Endothelial cell of umbilical vein (primary cell): ENCODE measurements around the gene C14orf93. TPM values are rescaled to one million over a fixed set of nuclear protein-coding genes. Genes with fewer than 3 reads are reported as not detected.

Source experiments
- BruUV-seq: library from RNA; stranded (reverse); fragments of 400-500 nt; replicated peaks from 2 replicates; lab custom pipeline; 2021; lab: Mats Ljungman, UMichigan
- CTCF ChIA-PET: fragments of 300-600, 350-600 bp; sonication (Branson Sonifier 250); formaldehyde crosslinking; loops from one replicate; lab custom pipeline; 2021; ENCODE audit warnings: antibody characterized with exemption, inconsistent platforms; lab: Charles Lee
- POLR2A ChIA-PET: fragments of 300-600, 350-600 bp; sonication (Branson Sonifier 250); formaldehyde crosslinking; loops from one replicate; lab custom pipeline; 2021; ENCODE audit warnings: antibody characterized with exemption, inconsistent platforms; lab: Charles Lee
- DNase-seq: peaks from one replicate; pipeline ENCODE4 v3.0.0-alpha.2; 2011; ENCODE audit warnings: low read depth, low spot score
- FAIRE-seq: peaks from 2 replicates; lab custom pipeline; 2011; peaks lifted over from hg19 to GRCh38; lab: Jason Lieb, UNC
- H2AFZ ChIP-seq: 2 replicates; pipeline ENCODE4 v1.6.0; 2012; ENCODE audit warnings: low read depth, low read length, control low read depth, inconsistent platforms
- H3K27ac ChIP-seq: 2 replicates; pipeline ENCODE4 v1.5.1; 2011; ENCODE audit warnings: low read depth, mild to moderate bottlenecking, control low read depth, low read length, moderate library complexity; ENCODE audit not compliant: insufficient read depth
- H3K27me3 ChIP-seq, 2 experiments: 2 replicates each; pipeline versions ENCODE4 v1.6.0 to v1.6.1; 2011; ENCODE audit warnings: low read length in 2 of 2, mixed read lengths in 1 of 2; ENCODE audit not compliant: control insufficient read depth in 2 of 2, insufficient read depth in 2 of 2
- H3K36me3 ChIP-seq, 2 experiments: 2 replicates in 1 of 2; 3 replicates in 1 of 2; pipeline ENCODE4 v1.5.1; 2011; ENCODE audit warnings: low read length in 2 of 2, mild to moderate bottlenecking in 1 of 2, moderate library complexity in 1 of 2; ENCODE audit not compliant: control insufficient read depth in 2 of 2, insufficient read depth in 2 of 2; ENCODE audit errors: extremely low read depth in 1 of 2
- H3K4me1 ChIP-seq: 3 replicates; pipeline ENCODE4 v1.5.1; 2011; ENCODE audit warnings: mild to moderate bottlenecking, low read length; ENCODE audit not compliant: control insufficient read depth, insufficient read depth; ENCODE audit errors: extremely low read depth
- H3K4me2 ChIP-seq: 2 replicates; pipeline ENCODE4 v1.6.1; 2011; ENCODE audit warnings: low read length, control low read depth, mixed read lengths; ENCODE audit not compliant: insufficient read depth
- H3K4me3 ChIP-seq, 3 experiments: fragments of 200-600 bp in 1 of 3; sonication (generic), shearing (Covaris generic) in 1 of 3; replicated peaks in 1 of 3; 2 replicates each; pipeline ENCODE4 v1.5.1; 2011 to 2016; ENCODE audit warnings: control low read depth in 3 of 3, low read length in 3 of 3, mild to moderate bottlenecking in 2 of 3, inconsistent platforms in 1 of 3, low read depth in 1 of 3, moderate library complexity in 1 of 3; ENCODE audit not compliant: insufficient read depth in 1 of 3
- H3K79me2 ChIP-seq: 2 replicates; pipeline ENCODE4 v1.6.0; 2012; ENCODE audit warnings: low read length, inconsistent platforms; ENCODE audit not compliant: control insufficient read depth, insufficient read depth
- H3K9ac ChIP-seq: replicated peaks from 2 replicates; pipeline ENCODE3; 2011; ENCODE audit warnings: low read length, control low read depth; ENCODE audit not compliant: insufficient read depth; ENCODE audit errors: extremely low read depth
- H3K9me1 ChIP-seq: replicated peaks from 3 replicates; pipeline ENCODE4 v1.6.0; 2011; ENCODE audit warnings: mild to moderate bottlenecking, low read length; ENCODE audit not compliant: control insufficient read depth, insufficient read depth; ENCODE audit errors: extremely low read depth
- H3K9me3 ChIP-seq: replicated peaks from 2 replicates; pipeline ENCODE4 v1.5.1; 2012; ENCODE audit warnings: low read length, inconsistent platforms; ENCODE audit not compliant: control insufficient read depth, insufficient read depth
- H4K20me1 ChIP-seq: replicated peaks from 2 replicates; pipeline ENCODE3; 2011; ENCODE audit warnings: mild to moderate bottlenecking, low read length; ENCODE audit not compliant: control insufficient read depth, insufficient read depth; ENCODE audit errors: extremely low read depth
- EZH2 ChIP-seq: IDR thresholded peaks from 2 replicates; pipeline ENCODE4 v1.6.1; 2012; ENCODE audit warnings: borderline replicate concordance, low read depth, mild to moderate bottlenecking, moderate library complexity, low read length, inconsistent platforms; ENCODE audit not compliant: severe bottlenecking
- FOS ChIP-seq: IDR thresholded peaks from 2 replicates; pipeline ENCODE4 v1.6.1; 2011; ENCODE audit warnings: mild to moderate bottlenecking, low read length, moderate library complexity, borderline replicate concordance; ENCODE audit not compliant: insufficient read depth
- GATA2 ChIP-seq: IDR thresholded peaks from 2 replicates; pipeline ENCODE4 v1.7.0; 2011; ENCODE audit warnings: low read depth, mild to moderate bottlenecking, moderate library complexity, mixed read lengths, low read length; ENCODE audit not compliant: insufficient read length, insufficient read depth
- JUN ChIP-seq: IDR thresholded peaks from 2 replicates; pipeline ENCODE4 v1.6.1; 2011; ENCODE audit warnings: borderline replicate concordance, low read depth; ENCODE audit not compliant: insufficient read length, insufficient read depth
- MYC ChIP-seq: IDR thresholded peaks from one replicate; pipeline ENCODE4 v1.6.1; 2011; ENCODE audit warnings: mild to moderate bottlenecking, low read depth, low read length
- POLR2A ChIP-seq: IDR thresholded peaks from 2 replicates; pipeline ENCODE4 v1.6.1; 2012; ENCODE audit warnings: low read depth, mild to moderate bottlenecking, control low read depth, low read length
- POLR2AphosphoS5 ChIP-seq: IDR thresholded peaks from 2 replicates; pipeline ENCODE4 v1.6.1; 2012; ENCODE audit warnings: low read depth, mild to moderate bottlenecking, control low read depth, low read length, moderate library complexity; ENCODE audit not compliant: insufficient read depth
- dilution Hi-C: fragments of 300-500 bp; cut with MboI; formaldehyde crosslinking; loops from one replicate; pipeline ENCODE4 v1.15.0; 2019; ENCODE audit warnings: low sequenced_read_pairs; ENCODE audit not compliant: extremely low pct_ligation_motif_present
- intact Hi-C: fragments of 100-400 bp; cut with micrococcal nuclease; formaldehyde crosslinking; loops from one replicate; pipeline ENCODE4 v1.10.0; 2022
- polyA plus RNA-seq, 4 experiments: library from polyadenylated mRNA; depleted of rRNA in 3 of 4; stranded (reverse) in 3 of 4; unstranded in 1 of 4; fragments of >200 nt; gene quantifications; 2 replicates each; pipeline versions ENCODE4 v1.2.1 to v1.2.3, GENCODE V29; 2011 to 2012; ENCODE audit warnings: missing spikeins in 1 of 4
- total RNA-seq: library from RNA; stranded (reverse); gene quantifications from 2 replicates; pipeline ENCODE4 v1.2.3, GENCODE V29; 2021
- TF ChIP-seq, protein P1 (sequence below), 2 donors: IDR thresholded peaks; 1 replicate in 1 of 2; 2 replicates in 1 of 2; pipeline ENCODE4 v1.5.1; 2011; ENCODE audit warnings: low read length in 2 of 2, mild to moderate bottlenecking in 2 of 2, moderate library complexity in 2 of 2, control low read depth in 1 of 2, inconsistent platforms in 1 of 2, low read depth in 1 of 2; ENCODE audit not compliant: insufficient read depth in 1 of 2; ENCODE audit errors: extremely low read depth in 1 of 2
- TF ChIP-seq, protein P2 (sequence below): IDR thresholded peaks from 2 replicates; pipeline ENCODE4 v1.6.1; 2011; ENCODE audit not compliant: insufficient read depth, insufficient read length

Gene C14orf93
- total and polyA plus RNA-seq, 2 donors (not counting 3 experiments of a cell fraction or from before 2014, with no cell fraction given): 7.1 to 9.2 TPM

DNA sequence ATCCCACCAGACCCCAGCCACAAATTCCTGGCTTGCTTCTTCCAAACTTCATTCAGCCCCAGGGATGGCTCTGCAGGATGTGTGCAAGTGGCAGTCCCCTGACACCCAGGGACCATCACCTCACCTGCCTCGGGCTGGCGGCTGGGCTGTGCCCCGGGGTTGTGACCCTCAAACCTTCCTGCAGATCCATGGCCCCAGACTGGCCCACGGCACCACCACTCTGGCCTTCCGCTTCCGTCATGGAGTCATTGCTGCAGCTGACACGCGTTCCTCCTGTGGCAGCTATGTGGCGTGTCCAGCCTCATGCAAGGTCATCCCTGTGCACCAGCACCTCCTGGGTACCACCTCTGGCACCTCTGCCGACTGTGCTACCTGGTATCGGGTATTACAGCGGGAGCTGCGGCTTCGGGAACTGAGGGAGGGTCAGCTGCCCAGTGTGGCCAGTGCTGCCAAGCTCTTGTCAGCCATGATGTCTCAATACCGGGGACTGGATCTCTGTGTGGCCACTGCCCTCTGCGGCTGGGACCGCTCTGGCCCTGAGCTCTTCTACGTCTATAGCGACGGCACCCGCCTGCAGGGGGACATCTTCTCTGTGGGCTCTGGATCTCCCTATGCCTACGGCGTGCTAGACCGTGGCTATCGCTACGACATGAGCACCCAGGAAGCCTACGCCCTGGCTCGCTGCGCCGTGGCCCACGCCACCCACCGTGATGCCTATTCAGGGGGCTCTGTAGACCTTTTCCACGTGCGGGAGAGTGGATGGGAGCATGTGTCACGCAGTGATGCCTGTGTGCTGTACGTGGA lies 32.4 kb upstream of the C14orf93 start, which contains the start of gene PSMB11:
TSS of gene PSMB11 (plus strand) at position 51 of the 804 bp plus-strand sequence. CDS start at position 65, 14 bp downstream.
- no peaks in the 10 kb centered on the region for H3K36me3 ChIP-seq
- dilution Hi-C loops (no loop called here), intact Hi-C loops (no loop called here)
- H3K27ac ChIP-seq: no peak within 1 kb of the TSS
- H3K79me2 ChIP-seq: no peaks in the 10 kb centered on the region
- ChIA-PET POLR2A (no interaction called here), CTCF (interaction anchor here (1.3 to 2.5 kb wide), 3 partner anchors 15 to 56 kb away, joined by 3 to 14 read pairs (median 6); partner anchors contain the start of gene CDH24)
- no peak within 1 kb of the TSS for H3K4me2 ChIP-seq
- FAIRE-seq: no peak
- no peak within 1 kb of the TSS for H3K4me3 ChIP-seq
- H3K4me1 ChIP-seq: peaks cover 37% of the 10 kb centered on the region
- H2AFZ ChIP-seq: no peak within 1 kb of the TSS
- no peaks in the 10 kb centered on the region for H4K20me1 ChIP-seq
- no peak within 1 kb of the TSS for H3K9ac ChIP-seq
- no peaks in the 10 kb centered on the region for H3K27me3 ChIP-seq
- no peak for DNase-seq
- TF ChIP-seq JUN: no peak
- no peak for TF ChIP-seq POLR2AphosphoS5
- TF ChIP-seq MYC: no peak
- TF ChIP-seq FOS: no peak
- TF ChIP-seq, protein P1, sequence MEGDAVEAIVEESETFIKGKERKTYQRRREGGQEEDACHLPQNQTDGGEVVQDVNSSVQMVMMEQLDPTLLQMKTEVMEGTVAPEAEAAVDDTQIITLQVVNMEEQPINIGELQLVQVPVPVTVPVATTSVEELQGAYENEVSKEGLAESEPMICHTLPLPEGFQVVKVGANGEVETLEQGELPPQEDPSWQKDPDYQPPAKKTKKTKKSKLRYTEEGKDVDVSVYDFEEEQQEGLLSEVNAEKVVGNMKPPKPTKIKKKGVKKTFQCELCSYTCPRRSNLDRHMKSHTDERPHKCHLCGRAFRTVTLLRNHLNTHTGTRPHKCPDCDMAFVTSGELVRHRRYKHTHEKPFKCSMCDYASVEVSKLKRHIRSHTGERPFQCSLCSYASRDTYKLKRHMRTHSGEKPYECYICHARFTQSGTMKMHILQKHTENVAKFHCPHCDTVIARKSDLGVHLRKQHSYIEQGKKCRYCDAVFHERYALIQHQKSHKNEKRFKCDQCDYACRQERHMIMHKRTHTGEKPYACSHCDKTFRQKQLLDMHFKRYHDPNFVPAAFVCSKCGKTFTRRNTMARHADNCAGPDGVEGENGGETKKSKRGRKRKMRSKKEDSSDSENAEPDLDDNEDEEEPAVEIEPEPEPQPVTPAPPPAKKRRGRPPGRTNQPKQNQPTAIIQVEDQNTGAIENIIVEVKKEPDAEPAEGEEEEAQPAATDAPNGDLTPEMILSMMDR (IDR thresholded peaks at IDR 0.05; ENCODE audit: extremely low read depth in 1 of 2, insufficient read depth in 1 of 2, low read depth in 1 of 2, low read length in 2 of 2): no peak
- TF ChIP-seq, protein P2, sequence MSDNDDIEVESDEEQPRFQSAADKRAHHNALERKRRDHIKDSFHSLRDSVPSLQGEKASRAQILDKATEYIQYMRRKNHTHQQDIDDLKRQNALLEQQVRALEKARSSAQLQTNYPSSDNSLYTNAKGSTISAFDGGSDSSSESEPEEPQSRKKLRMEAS: no peak
- no peak for TF ChIP-seq POLR2A
- TF ChIP-seq GATA2: no peak
- no peak for TF ChIP-seq EZH2
- H3K9me1 ChIP-seq: no peaks in the 10 kb centered on the region
- no peaks in the 10 kb centered on the region for H3K9me3 ChIP-seq
- no TSS peak for BruUV-seq
